Tibial artery (tissue), 4 donors: ENCODE results near the gene MCM5.
"Not testable (repeated sequence)": the region's sequence is repeated elsewhere in the genome, so short reads cannot be mapped to it uniquely, and the experiment has no call there.

Source experiments
- DNase-seq, 2 donors: peaks; one replicate each; pipeline ENCODE4 v3.0.0-alpha.2; 2019
- H3K27ac ChIP-seq, 2 donors: fragments of 200-600 bp; sonication (generic) in 1 of 2; 1 replicate in 1 of 2; 2 replicates in 1 of 2; pipeline ENCODE4 v1.5.1; 2018 to 2019; ENCODE audit warnings: mild to moderate bottlenecking in 1 of 2
- H3K27me3 ChIP-seq, 2 donors: fragments of 200-600 bp; sonication (generic) in 1 of 2; one replicate each; pipeline versions ENCODE4 v1.5.1 to v1.6.0; 2016 to 2019
- H3K36me3 ChIP-seq, 3 donors: fragments of 200-600 bp; sonication (generic) in 2 of 3; one replicate each; pipeline ENCODE4 v1.5.1; 2016 to 2019; ENCODE audit warnings: mild to moderate bottlenecking in 2 of 3
- H3K4me1 ChIP-seq, 4 donors: fragments of 200-600 bp; sonication (generic) in 2 of 4; 1 replicate in 3 of 4; 2 replicates in 1 of 4; pipeline ENCODE4 v1.5.1; 2016 to 2019
- H3K4me3 ChIP-seq, 2 donors: fragments of 200-600 bp; sonication (generic) in 1 of 2; 1 replicate in 1 of 2; 2 replicates in 1 of 2; pipeline ENCODE4 v1.5.1; 2018 to 2019; ENCODE audit warnings: mild to moderate bottlenecking in 2 of 2
- H3K9me3 ChIP-seq, 3 donors: fragments of 200-600 bp; sonication (generic) in 1 of 3; one replicate each; pipeline ENCODE4 v1.5.1; 2016 to 2019
- CTCF ChIP-seq, 2 experiments: fragments of 200-600 bp in 1 of 2; fragments of 450-650 bp in 1 of 2; IDR thresholded peaks; one replicate each; pipeline ENCODE4 v1.5.1; 2017 to 2019; ENCODE audit warnings: antibody characterized with exemption in 2 of 2, mild to moderate bottlenecking in 1 of 2, moderate library complexity in 1 of 2
- intact Hi-C: fragments of 100-400 bp; cut with DNase I; formaldehyde crosslinking; loops from one replicate; pipeline ENCODE4 v1.15.0; 2023; ENCODE audit warnings: low total_unique reads

MCM5 gene

DNA sequence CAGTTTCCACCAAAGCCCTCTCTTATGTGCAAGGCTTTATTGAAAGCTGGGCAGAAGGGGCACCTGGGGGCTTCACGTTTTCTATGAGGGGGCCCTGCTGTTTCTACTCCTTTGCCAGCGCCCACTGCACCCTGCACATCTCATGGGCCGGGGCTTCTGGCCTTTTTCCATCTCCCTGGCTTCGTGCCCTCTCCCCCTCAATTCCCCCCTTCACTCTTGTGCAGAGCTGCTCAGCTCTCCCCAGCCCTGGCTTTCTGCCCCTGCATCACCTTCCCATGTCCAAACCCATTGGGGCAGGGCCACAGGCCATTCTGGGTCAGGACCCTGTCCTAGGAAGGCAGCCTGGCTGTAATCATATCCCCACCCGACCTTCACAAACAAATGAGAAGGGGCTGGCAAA lies 36.5 kb downstream of the MCM5 start:
- no peak for TF ChIP-seq CTCF (IDR thresholded peaks at IDR 0.05)
- H3K27ac ChIP-seq: no peak overlapping the region
- DNase-seq: no peak
- H3K4me1 ChIP-seq: peaks cover 0 to under 1% (median 0%) of the 10 kb centered on the region in 4 donors
- H3K4me3 ChIP-seq: no peak overlapping the region
- intact Hi-C loops: no loop called here
- H3K27me3 ChIP-seq: no peaks in the 10 kb centered on the region
- peaks cover 9 to 12% (median 10%) of the 10 kb centered on the region in 3 donors for H3K36me3 ChIP-seq
- H3K9me3 ChIP-seq: peaks cover 0 to 12% (median 8%) of the 10 kb centered on the region in 3 donors

DNA sequence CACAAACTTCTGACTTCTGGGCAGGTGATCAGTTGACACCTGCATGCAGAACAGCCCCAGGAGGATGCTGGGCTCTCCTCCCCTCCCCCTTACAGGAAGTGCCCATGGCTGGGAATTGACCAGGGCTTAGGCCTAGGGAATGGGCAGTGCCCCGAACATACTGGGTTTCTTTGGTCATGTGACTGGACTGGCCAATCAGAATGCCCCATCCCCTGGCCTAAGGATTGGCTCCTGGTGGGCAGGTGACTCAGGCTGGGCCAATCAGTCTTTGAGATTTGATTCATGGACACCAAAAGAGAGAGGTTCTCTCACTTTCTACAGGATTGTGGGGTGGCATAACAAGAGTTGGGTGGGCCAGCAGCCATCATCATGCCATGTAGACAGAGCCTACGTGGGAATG lies 37.1 kb downstream of the MCM5 start:
- Histone ChIP-seq H3K27ac (no peak overlapping the region), H3K4me1 (no peaks in the 10 kb centered on the region), H3K27me3 (no peaks in the 10 kb centered on the region), H3K4me3 (no peak overlapping the region), H3K9me3 (peaks cover 0 to 12% (median 8%) of the 10 kb centered on the region in 3 donors), H3K36me3 (peaks cover 9 to 12% (median 10%) of the 10 kb centered on the region in 3 donors)
- no peak for TF ChIP-seq CTCF (IDR thresholded peaks at IDR 0.05)
- DNase-seq: no peak
- intact Hi-C loops: no loop called here

GRCh38 chr22:35438673-35439364 lies 38.9 kb downstream of the MCM5 start:
- H3K4me3 ChIP-seq, H3K36me3 ChIP-seq, H3K27ac ChIP-seq, intact Hi-C loops, H3K27me3 ChIP-seq, H3K9me3 ChIP-seq, DNase-seq, H3K4me1 ChIP-seq: not testable (repeated sequence)

DNA sequence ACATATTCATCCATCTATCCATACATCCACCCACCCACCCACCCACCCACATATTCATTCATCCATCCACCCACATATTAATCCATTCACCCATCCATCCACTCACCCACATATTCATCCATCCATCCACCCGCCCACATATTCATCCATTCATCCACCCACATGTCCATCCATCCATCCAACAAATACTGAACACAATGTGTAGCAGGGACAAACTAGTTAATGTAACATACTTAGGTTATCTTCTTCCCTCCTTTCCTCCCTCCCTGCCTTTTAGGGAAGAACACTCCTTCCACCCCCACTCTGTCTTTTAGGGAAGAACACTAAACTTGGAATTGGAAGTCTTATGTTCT lies 39.4 kb downstream of the MCM5 start:
- intact Hi-C loops: no loop called here
- H3K9me3 ChIP-seq: peaks cover 0 to under 1% (median 0%) of the 10 kb centered on the region in 3 donors
- no peaks in the 10 kb centered on the region for H3K27me3 ChIP-seq
- H3K4me3 ChIP-seq: no peak overlapping the region
- H3K27ac ChIP-seq: no peak overlapping the region
- DNase-seq: no peak
- TF ChIP-seq CTCF (IDR thresholded peaks at IDR 0.05): no peak
- H3K36me3 ChIP-seq: no peaks in the 10 kb centered on the region
- no peaks in the 10 kb centered on the region for H3K4me1 ChIP-seq

DNA sequence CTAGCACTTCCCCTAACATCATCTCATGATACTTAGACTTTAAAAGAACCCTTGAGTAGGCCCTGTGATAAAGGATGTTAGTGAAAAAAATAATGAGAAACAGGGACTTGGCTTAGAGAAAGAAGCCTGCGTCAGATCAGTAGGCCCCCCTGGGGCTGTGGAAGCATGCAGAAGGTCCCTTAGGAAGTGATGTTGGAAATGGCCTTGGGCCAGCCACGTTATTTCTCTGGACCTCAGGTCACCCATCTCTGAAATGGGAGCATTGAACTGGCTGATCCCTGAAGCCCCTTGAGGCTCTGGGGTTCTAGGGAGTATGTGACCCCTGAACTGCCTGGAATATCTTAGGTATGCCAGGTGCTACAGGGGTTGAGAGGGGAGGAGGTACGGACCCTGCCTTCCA lies 40.2 kb downstream of the MCM5 start:
- Histone ChIP-seq H3K4me1 (no peaks in the 10 kb centered on the region), H3K4me3 (no peak overlapping the region), H3K27ac (no peak overlapping the region), H3K9me3 (no peaks in the 10 kb centered on the region), H3K36me3 (no peaks in the 10 kb centered on the region), H3K27me3 (no peaks in the 10 kb centered on the region)
- no peak for DNase-seq
- intact Hi-C loops: no loop called here
- TF ChIP-seq CTCF (IDR thresholded peaks at IDR 0.05): no peak

DNA sequence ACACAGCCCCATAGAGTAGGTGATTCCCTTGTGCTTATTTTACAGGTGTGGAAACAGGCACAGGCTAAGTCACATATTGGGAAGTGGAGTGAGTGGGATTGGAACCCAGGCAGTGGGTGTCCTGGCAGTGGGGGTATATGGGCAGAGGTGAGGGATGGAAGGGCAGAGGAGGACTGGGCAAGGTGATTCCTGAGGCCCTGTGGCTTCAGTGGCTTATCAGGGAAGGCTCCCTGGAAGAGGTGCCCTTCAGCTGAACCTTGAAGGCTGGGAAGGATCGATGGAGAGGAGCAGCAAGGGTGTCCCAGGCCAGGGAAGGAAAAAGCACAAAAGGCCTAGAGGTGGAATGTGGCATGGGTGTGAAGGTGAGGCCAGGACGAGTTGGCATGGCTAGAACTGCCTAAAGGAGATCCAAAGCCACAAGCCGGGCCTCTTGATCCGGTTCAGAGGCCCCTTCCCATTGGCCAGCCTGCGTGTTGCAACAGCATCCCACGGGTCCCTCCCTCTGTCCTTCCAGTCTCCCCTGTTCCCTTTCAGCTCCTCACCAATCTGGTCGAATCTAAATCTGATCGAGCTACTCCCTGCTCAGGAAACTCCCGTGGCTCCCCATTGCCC lies 41.7 kb downstream of the MCM5 start:
- TF ChIP-seq CTCF (IDR thresholded peaks at IDR 0.05): no peak
- Histone ChIP-seq H3K4me3 (no peak overlapping the region), H3K9me3 (no peaks in the 10 kb centered on the region), H3K4me1 (no peaks in the 10 kb centered on the region), H3K27me3 (no peaks in the 10 kb centered on the region), H3K36me3 (no peaks in the 10 kb centered on the region), H3K27ac (no peak overlapping the region)
- intact Hi-C loops: no loop called here
- no peak for DNase-seq
